ENCODE data around the gene OCA2.

OCA2 gene

GRCh38 chr15:28020644-28021043 lies 78.5 kb downstream of the OCA2 start:
- TF ChIP-seq CTCF (IDR thresholded peaks at IDR 0.05; ENCODE audit: low read depth, low read length) = no peak
- no peak for DNase-seq (ENCODE audit: extremely low read depth, low read depth)

- TF ChIP-seq CTCF (IDR thresholded peaks at IDR 0.05; ENCODE audit: low read depth, low read length) = no peak
Measured at GRCh38 chr15:28019594-28020309, 79.4 kb downstream of the OCA2 start.

GRCh38 chr15:28018291-28019044 lies 80.6 kb downstream of the OCA2 start:
- no peak for TF ChIP-seq CTCF (IDR thresholded peaks at IDR 0.05; ENCODE audit: low read depth, low read length)
- no peak for DNase-seq (ENCODE audit: extremely low read depth, low read depth)

More at GRCh38 chr15:28019594-28020309, 79.4 kb downstream of the OCA2 start:
- no peak for DNase-seq (ENCODE audit: extremely low read depth, low read depth)

GRCh38 chr15:28017423-28017924 lies 81.6 kb downstream of the OCA2 start:
- TF ChIP-seq CTCF (IDR thresholded peaks at IDR 0.05; ENCODE audit: low read depth, low read length) = no peak
- no peak for DNase-seq (ENCODE audit: extremely low read depth, low read depth)

GRCh38 chr15:28015855-28016254 lies 83.3 kb downstream of the OCA2 start:
- no peak for TF ChIP-seq CTCF (IDR thresholded peaks at IDR 0.05; ENCODE audit: low read depth, low read length)
- no peak for DNase-seq (ENCODE audit: extremely low read depth, low read depth)

- no peak for TF ChIP-seq CTCF (IDR thresholded peaks at IDR 0.05; ENCODE audit: low read depth, low read length)
- DNase-seq (ENCODE audit: extremely low read depth, low read depth) = no peak
Measured at GRCh38 chr15:28014623-28015200, 84.4 kb downstream of the OCA2 start.

- TF ChIP-seq CTCF (IDR thresholded peaks at IDR 0.05; ENCODE audit: low read depth, low read length) = no peak
- DNase-seq (ENCODE audit: extremely low read depth, low read depth) = no peak
Measured at GRCh38 chr15:28013976-28014375, 85.1 kb downstream of the OCA2 start.
